Measurements from ENCODE around the gene SEC61A2.

SEC61A2 gene

GRCh38 chr10:12194752-12195271, 65.3 kb downstream of the SEC61A2 start:
- no peak for DNase-seq (ENCODE audit: extremely low read depth, low read depth)
- H3K4me3 ChIP-seq (replicated peaks; ENCODE audit: low read depth, low read length) = peak overlapping the region; percentile 98
- TF ChIP-seq CTCF (IDR thresholded peaks at IDR 0.05; ENCODE audit: low read depth, low read length, missing control alignments) = no peak

GRCh38 chr10:12195281-12195602, 65.8 kb downstream of the SEC61A2 start:
- DNase-seq (ENCODE audit: extremely low read depth, low read depth) = no peak
- H3K4me3 ChIP-seq (replicated peaks; ENCODE audit: low read depth, low read length) = peak overlapping the region; percentile 98
- TF ChIP-seq CTCF (IDR thresholded peaks at IDR 0.05; ENCODE audit: low read depth, low read length, missing control alignments) = no peak

- peak; percentile 57 for DNase-seq (ENCODE audit: extremely low read depth, low read depth)
- no peak for TF ChIP-seq CTCF (IDR thresholded peaks at IDR 0.05; ENCODE audit: low read depth, low read length, missing control alignments)
- peak within 1 kb of the TSS; percentile 98 for H3K4me3 ChIP-seq (replicated peaks; ENCODE audit: low read depth, low read length)
Observed at GRCh38 chr10:12195603-12196506, 66.4 kb downstream of the SEC61A2 start, which contains the start of the genes CDC123 and NUDT5. TSS of gene CDC123 (plus strand) at chr10:12196188. CDS start at chr10:12196246, 58 bp downstream. TSS of gene NUDT5 (minus strand) at chr10:12195891. CDS start at chr10:12186291, 9,600 bp downstream.

GRCh38 chr10:12196531-12197211, 67.2 kb downstream of the SEC61A2 start:
- TF ChIP-seq CTCF (IDR thresholded peaks at IDR 0.05; ENCODE audit: low read depth, low read length, missing control alignments) = no peak
- DNase-seq (ENCODE audit: extremely low read depth, low read depth) = no peak
- H3K4me3 ChIP-seq (replicated peaks; ENCODE audit: low read depth, low read length) = peak overlapping the region; percentile 98

GRCh38 chr10:12198156-12198555, 68.7 kb downstream of the SEC61A2 start:
- H3K4me3 ChIP-seq (replicated peaks; ENCODE audit: low read depth, low read length) = no peak overlapping the region
- no peak for DNase-seq (ENCODE audit: extremely low read depth, low read depth)
- no peak for TF ChIP-seq CTCF (IDR thresholded peaks at IDR 0.05; ENCODE audit: low read depth, low read length, missing control alignments)

- no peak for DNase-seq (ENCODE audit: extremely low read depth, low read depth)
- TF ChIP-seq CTCF (IDR thresholded peaks at IDR 0.05; ENCODE audit: low read depth, low read length, missing control alignments) = no peak
- no peak overlapping the region for H3K4me3 ChIP-seq (replicated peaks; ENCODE audit: low read depth, low read length)
Observed at GRCh38 chr10:12200850-12201249, 71.4 kb downstream of the SEC61A2 start.

Measured in HFF-Myc (cell line).